HG03108 (cell line): Measurements from ENCODE around the gene PF4V1.
"Not testable (repeated sequence)": the region's sequence is repeated elsewhere in the genome, so short reads cannot be mapped to it uniquely, and the experiment has no call there.

Experiments used
- ATAC-seq: cut with Tn5 transposase; IDR thresholded peaks from one replicate; pipeline ENCODE4 v1.9.1; 2021; ENCODE audit warnings: moderate library complexity; ENCODE audit not compliant: unreplicated experiment

PF4V1 gene

DNA sequence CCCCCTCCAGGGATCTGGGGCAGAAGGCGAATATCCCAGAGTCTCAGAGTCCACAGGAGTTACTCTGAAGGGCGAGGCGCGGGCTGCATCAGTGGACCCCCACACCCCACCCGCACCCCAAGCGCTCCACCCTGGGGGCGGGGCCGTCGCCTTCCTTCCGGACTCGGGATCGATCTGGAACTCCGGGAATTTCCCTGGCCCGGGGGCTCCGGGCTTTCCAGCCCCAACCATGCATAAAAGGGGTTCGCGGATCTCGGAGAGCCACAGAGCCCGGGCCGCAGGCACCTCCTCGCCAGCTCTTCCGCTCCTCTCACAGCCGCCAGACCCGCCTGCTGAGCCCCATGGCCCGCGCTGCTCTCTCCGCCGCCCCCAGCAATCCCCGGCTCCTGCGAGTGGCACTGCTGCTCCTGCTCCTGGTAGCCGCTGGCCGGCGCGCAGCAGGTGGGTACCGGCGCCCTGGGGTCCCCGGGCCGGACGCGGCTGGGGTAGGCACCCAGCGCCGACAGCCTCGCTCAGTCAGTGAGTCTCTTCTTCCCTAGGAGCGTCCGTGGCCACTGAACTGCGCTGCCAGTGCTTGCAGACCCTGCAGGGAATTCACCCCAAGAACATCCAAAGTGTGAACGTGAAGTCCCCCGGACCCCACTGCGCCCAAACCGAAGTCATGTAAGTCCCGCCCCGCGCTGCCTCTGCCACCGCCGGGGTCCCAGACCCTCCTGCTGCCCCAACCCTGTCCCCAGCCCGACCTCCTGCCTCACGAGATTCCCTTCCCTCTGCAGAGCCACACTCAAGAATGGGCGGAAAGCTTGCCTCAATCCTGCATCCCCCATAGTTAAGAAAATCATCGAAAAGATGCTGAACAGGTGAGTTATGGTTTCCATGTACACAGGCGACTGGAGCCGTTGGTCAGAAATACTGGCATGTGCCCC, 16.3 kb downstream of the PF4V1 start, which contains the start of gene CXCL1:
CXCL1 (plus strand) TSS at position 264 of the 926 bp plus-strand sequence; CDS start at position 342, 78 bp downstream.
- ATAC-seq, result no peak

- ATAC-seq, result no peak
These were observed 17.2 kb downstream of the PF4V1 start for GRCh38 chr4:73870260-73870659.

DNA sequence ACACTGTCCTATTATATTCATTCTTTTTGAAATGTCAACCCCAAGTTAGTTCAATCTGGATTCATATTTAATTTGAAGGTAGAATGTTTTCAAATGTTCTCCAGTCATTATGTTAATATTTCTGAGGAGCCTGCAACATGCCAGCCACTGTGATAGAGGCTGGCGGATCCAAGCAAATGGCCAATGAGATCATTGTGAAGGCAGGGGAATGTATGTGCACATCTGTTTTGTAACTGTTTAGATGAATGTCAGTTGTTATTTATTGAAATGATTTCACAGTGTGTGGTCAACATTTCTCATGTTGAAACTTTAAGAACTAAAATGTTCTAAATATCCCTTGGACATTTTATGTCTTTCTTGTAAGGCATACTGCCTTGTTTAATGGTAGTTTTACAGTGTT, 17.7 kb downstream of the PF4V1 start:
- ATAC-seq, result no peak

GRCh38 chr4:73871511-73872310, 18.6 kb downstream of the PF4V1 start:
- ATAC-seq, result no peak

GRCh38 chr4:73872316-73873108, 19.4 kb downstream of the PF4V1 start:
- ATAC-seq, result no peak

DNA sequence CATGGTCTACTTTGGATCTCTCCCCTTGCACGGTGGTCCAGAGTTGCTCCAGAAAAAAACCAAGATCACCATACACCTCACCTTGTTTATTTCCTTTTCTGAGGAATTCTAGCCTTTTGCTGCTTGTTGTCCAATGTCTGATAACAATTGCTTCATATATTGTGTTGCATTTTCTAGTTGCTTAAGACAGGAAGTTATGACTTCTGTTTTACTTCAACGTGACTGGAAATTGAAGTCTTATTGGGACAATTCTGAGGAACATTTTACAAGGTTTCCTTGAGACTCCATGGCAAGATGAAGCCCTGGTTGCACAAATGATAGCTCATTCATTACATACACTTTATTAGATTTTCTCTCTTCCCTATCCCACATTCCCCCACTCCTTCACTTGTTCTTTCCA, 21.3 kb downstream of the PF4V1 start:
- ATAC-seq, result no peak

- ATAC-seq, result no peak
These were observed 22.3 kb downstream of the PF4V1 start for GRCh38 chr4:73875401-73875800.

DNA sequence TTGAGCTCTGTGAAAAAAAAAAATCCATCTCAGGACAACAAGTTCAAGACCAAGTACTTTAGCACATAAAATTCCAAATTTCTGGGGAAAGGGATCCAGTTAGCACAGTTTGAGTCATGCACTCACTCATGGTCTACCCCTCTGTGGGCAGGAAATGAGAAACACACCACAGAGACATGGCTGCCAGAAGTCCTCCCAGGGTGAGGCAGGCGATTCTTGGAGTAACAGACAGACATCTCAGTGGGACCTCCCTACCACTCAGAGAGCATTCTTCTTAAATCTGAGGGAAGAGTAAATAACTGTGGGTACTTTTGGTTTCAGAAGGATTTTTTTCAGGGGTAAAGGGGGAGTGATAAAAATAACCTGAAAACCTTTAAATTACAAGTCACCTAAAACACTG, 30.2 kb downstream of the PF4V1 start:
- ATAC-seq, result no peak

- no peak for ATAC-seq
These were observed 32.6 kb downstream of the PF4V1 start for GRCh38 chr4:73885574-73886267.

DNA sequence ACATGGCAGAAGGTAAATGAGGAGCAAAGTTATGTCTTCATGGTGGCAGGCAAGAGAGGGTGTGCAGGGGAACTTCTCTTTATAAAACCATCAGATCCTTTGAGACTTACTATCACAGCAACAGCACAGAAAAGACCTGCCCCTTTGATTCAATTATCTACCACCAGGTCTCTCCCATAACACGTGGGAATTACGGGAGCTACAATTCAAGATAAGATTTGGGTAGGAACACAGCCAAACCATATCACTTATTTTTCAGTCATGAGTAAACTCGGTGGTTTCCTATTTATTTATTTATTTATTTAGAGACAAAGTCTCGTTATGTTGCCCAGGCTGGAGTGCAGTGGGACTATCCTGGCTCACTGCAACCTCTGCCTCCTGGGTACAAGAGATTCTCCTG, 38.2 kb downstream of the PF4V1 start:
- ATAC-seq, result no peak

DNA sequence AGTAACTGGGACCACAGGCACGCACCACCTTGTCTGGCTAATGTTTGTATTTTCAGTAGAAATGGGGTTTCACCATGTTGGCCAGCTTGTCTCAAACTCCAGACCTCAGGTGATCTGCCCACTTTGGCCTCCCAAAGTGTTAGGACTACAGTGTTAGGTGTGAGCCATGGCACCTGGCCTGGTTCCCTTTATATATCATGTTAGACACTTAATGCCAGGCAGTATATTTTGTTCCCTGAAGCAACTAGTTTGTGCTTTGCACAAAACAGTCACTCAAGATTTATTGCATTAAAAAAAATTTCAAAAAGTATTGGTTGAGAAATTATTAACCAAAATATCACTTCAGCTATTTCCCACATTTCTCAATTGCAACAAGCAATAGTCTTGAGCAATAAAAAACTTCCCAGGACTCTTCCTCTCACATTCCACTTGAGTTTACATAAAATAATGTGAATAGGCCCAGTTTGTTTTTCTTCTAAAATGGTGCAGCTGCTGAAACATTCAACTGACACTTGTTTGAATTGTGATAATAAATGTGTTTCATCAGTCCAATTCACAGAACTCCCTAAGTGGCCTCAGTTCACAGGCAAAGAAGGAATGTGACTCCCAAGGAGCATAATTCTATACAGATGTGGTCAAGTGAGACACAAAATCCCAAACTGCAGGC, 38.8 kb downstream of the PF4V1 start:
- no peak for ATAC-seq

DNA sequence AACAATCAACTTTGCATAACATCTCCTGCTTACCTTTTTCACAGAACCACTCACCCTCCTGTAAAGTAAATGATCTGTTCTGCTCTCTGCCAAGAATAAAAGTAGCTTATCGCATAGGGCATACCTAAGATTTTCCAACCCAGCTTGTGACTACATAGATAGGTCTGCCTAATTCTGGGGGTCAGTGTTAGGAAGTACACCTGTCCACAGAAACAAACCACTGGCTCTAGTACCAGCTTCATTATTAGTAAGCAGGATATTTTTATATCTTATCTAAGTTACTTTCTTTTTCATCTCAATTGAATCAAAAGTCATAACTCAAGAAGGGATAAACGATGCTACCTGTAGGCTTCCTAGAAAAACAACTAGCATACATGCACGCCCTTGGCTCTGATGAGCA, 39.9 kb downstream of the PF4V1 start:
- no peak for ATAC-seq

DNA sequence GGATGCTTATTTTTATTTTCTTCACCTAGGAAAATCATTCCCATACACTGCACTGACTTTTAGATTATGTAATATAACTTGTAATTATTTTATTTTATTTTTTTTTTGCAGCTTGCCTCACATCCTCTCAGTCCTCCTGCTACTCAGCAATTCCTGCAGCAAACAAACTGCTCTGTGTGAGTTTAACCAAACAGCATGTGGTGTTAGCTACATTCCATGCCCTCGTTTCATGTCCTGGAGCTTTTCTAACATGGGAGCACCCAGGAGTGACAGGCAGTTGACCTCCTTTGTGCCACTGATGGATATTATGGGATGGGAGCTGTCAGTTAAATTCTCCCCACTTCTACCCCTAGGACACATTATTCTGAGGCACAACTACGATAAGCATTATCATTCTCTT, 40.9 kb downstream of the PF4V1 start:
- ATAC-seq, result no peak

DNA sequence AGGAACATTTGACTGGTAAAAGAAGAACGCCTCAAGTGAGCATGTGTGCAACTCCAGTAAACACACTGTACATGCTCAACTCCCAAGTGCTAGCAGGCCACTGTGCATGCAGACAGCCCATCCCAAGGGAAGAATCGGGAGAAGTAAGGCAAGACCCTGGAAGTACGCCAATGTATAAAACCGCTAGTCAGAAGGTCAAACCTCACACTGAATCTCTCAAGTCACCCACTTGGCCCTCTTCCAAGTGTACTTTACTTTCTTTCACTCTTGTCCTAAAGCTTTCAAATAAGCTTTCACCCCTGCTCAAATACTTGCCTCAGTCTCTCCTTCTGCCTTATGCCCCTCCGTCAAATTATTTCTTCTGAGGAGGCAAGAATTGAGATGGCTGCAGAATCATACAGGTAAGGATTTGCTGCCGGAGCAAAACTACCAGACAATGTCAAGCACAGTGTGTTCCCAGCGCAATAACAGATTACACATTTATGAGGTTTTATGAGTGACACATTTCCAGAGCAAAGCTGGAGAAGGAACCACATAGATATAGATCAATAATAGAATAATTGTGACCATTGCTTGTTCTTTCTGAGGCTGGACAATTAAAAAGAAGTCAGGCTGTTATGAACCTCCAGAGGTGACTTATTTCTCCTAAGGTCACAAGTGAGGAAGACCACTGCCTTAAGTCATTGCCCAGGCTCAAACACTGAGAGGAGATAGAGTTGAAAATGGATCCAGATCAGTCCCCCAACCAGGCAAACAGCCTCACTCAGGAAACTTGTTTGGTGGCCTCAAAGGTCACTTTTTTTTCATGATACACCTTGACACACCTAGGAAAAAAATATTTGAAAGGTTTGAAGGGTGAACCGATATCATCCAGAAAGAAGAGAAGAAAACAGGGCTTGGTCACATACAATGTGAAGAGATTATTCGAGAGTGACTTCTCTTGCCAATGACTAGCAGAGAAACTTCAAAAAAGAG, 42.4 kb downstream of the PF4V1 start:
- ATAC-seq, result no peak

- no peak for ATAC-seq
These were observed 43.3 kb downstream of the PF4V1 start for GRCh38 chr4:73896416-73896815.

DNA sequence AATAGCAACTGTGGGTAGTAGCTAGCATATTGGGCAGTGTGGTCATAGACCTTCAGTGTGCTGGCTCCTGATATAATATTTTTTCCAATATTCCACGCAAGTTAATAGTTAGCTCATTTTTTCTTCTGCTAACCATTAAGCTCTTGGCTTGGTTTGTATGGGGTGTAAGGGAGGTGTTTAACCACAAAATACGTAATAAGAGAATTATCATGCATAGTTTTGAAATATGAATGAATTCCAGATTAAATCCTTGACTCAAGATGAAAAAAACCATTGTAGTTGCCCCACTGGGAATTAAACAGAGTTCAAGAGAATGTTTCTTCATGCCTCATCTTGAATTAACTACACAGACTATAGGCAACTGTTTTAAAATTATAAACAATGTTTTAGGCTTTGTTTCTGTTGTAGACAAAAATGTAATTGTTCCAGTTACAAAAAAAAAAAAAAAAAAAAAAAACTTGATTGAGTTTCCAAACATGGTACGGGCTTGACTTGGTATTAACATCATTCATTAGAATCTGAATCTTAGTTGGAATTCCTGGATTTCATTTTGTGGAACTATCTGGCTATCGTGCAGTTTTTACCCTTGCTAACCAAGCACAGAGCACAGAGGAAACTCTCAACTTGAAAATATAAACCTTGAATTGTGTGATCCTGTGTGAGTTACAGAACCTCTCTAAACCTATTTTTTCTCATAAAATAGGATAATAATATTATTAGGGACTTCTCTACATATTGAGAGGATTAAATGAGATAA, 44.5 kb downstream of the PF4V1 start:
- ATAC-seq, result no peak

GRCh38 chr4:73899338-73899737, 46.2 kb downstream of the PF4V1 start:
- not testable (repeated sequence) for ATAC-seq

- ATAC-seq, result no peak
These were observed 47.9 kb downstream of the PF4V1 start for GRCh38 chr4:73901031-73901430.
